ENCODE data around the gene P3H3.
A peak's percentile ranks its signal among the peaks of the same experiment; 100 is the strongest.
"Not testable (repeated sequence)": the region's sequence is repeated elsewhere in the genome, so short reads cannot be mapped to it uniquely, and the experiment has no call there.

The P3H3 gene

DNA sequence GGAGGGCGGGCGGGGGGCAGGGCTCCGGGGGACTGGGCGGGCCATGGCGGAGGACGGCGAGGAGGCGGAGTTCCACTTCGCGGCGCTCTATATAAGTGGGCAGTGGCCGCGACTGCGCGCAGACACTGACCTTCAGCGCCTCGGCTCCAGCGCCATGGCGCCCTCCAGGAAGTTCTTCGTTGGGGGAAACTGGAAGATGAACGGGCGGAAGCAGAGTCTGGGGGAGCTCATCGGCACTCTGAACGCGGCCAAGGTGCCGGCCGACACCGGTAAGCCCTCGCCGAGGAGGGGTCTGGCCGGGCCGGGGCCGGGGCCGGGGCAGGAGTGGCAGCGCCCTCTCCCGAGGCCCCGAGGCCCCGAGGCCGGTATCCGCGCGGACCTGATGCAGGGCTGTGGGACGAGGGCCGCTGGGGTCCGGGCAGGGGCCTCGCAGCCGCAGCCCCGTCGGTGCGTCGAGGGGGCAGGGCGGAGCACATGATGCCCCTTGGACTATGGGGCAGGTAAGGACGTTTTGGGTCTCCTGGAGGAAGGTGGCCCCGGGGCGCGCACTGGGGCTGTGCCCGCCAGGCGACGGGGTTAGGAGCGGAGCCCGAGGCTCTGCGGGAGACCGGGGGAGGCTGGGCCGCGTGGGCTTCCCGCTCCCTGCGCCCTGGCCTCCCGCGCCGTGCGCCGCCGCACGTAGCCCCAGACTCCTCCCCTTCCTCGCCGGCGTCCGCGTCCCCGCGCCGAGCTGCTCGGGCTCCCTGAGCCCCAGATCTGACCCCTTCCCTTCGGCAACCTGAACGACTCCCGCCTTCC, 39.4 kb downstream of the P3H3 start, which contains the start of gene TPI1:
TSS of gene TPI1 (plus strand) at position 119 of the 798 bp plus-strand sequence. CDS start at position 155, 36 bp downstream.
- peak; percentile 84 for DNase-seq

DNA sequence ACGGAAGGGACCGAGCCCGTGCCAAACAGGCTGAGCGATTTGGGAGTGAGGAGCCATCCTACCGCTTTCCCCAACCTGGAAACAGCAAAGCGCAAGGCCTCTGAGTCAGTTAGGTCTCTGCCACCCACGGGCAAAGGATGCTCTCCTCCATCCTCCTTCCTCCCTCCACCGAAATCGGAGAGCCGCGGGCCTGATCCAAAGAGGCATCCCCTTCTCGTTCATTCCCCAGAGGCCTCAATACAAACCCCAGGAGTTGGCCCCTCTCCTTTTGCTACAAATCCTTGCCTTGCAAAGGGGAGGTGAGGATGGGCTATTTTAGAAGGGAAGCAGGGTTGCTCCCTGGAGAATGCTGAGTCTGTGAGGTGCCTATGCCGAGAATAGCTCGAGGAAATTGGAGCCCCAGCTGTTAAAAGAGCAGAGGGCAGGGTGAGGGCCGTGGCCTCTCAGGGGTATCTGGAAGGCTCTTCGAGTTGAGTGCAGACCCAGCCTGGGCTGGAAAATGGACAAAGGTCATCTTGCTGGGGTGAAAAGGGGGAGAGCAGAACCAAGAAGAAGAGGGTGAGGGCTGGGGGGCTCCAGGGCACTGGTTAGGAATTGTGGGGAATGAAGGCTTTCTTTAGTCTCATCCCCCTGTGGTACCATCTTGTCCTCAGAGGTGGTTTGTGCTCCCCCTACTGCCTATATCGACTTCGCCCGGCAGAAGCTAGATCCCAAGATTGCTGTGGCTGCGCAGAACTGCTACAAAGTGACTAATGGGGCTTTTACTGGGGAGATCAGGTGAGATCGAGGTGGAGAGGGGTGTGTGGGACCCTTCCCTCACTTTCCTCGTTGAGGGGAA, 40.2 kb downstream of the P3H3 start:
- peak; percentile 25 for DNase-seq

- DNase-seq, result peak; percentile 91
Measured at GRCh38 chr12:6869049-6870021, 41.1 kb downstream of the P3H3 start.

GRCh38 chr12:6870304-6870703, 42.1 kb downstream of the P3H3 start:
- not testable (repeated sequence) for DNase-seq

GRCh38 chr12:6871052-6871957, 43.1 kb downstream of the P3H3 start:
- DNase-seq, result peak; percentile 65

- DNase-seq, result peak; percentile 90
Measured at GRCh38 chr12:6872073-6873048, 44.2 kb downstream of the P3H3 start.

DNA sequence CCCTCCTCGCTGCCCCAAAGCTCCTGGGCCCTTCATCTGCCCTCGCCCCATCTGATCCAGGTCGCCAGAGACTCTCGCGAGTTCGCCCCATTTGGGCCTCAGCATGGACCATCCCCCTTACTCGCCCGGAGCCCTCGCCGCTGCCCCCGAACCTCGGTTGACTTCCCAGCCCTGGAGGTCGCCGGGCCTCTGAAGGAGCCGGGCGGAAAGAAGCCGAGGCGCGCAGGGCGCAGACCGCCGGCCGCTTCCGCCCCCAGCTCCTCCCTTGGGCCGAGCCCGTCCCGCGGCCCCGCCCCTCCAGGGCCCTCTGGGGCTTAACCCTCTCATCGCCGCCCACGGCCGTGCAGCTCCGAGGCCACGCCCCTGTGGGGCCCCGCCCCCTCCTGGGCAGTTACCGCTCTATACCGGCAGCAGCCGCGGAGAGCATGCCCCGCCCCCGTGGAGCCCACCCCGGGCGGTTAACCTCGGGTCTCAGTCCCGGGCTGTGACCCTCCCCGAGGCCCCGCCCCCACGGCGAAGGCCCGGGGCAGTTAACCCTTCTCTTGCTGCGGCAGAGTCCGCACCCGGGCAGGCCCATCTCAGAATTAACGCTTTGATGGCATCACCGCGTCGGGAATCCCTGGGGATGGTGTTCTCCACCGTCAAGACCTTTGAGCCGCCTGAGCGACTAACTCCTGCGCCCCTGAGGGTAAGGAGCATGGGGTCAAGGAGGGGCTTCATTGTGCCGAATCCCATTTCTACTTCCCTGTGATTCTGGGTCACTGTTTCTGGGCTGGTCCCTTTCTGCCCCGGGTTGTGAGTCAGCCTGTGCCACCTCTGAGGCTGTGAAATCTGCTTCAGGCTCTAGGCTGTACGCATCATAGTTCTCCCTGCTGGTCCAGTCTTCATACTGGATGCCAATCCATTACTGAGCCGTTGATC, 45.1 kb downstream of the P3H3 start, which contains the start of gene SPSB2:
TSS of gene SPSB2 (minus strand) at position 210 of the 921 bp plus-strand sequence. CDS start 402 bp downstream, outside the sequence.
- DNase-seq, result peak; percentile 99

- DNase-seq, result not testable (repeated sequence)
Measured at GRCh38 chr12:6874015-6874368, 45.8 kb downstream of the P3H3 start.

DNA sequence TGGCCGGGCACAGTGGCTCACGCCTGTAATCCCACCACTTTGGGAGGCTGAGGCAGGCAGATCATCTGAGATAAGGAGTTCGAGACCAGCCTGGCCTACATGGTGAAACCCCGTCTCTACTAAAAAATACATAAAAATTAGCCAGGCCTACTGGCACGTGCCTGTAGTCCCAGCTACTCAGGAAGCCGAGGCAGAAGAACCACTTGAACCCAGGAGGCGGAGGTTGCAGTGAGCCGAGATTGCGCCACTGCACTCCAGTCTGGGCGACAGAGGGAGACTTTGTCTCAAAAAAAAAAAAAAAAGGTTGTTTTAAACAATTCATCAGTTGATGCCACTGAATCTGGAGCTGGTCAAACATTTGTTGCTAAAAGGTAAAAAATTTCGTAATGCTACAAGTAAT, 51.6 kb downstream of the P3H3 start:
- not testable (repeated sequence) for DNase-seq

GRCh38 chr12:6883252-6883651, 55.0 kb downstream of the P3H3 start:
- DNase-seq, result no peak

DNA sequence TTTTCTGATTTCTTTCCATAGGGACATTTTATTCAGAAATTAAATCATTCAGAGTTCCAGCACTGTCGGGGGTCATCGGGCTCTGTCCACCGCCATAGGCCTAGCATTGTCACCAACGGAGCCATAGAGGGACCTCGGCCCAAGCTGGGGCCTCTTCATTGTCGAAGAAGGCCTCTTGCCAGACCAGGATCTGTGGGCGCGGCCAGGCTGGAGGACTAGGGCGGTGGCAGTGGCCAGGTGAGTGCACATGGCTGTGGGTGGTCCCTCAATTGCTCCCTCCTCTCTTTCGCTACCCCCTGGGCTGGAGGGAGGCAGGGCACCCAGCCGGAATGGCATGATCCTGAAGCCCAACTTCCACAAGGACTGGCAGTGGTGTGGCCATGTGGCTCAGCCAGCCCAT, 55.5 kb downstream of the P3H3 start:
- no peak for DNase-seq

GRCh38 chr12:6884539-6884938, 56.3 kb downstream of the P3H3 start:
- DNase-seq, result no peak

GRCh38 chr12:6886206-6886999, 58.2 kb downstream of the P3H3 start:
- not testable (repeated sequence) for DNase-seq

- no peak for DNase-seq
Measured at GRCh38 chr12:6887460-6887859, 59.3 kb downstream of the P3H3 start.

DNA sequence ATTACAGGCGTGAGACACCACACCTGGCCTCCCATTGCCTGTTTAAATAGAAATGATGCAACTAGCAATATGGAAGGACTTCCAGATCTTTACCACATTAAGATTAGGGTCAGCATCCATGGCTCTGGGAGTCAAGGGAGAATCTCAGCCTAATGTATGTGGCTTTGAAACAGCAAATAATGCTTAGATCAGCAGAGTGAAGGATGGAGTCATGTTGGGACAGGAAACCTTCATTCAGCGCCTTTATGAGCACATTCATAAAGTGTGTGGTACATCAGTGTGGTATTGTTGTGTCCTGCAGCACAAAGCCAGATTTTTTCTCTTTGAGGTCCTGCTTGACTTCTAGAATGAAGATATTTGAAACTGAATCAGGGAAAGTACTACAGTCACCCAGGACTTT, 60.2 kb downstream of the P3H3 start:
- DNase-seq, result no peak

DNA sequence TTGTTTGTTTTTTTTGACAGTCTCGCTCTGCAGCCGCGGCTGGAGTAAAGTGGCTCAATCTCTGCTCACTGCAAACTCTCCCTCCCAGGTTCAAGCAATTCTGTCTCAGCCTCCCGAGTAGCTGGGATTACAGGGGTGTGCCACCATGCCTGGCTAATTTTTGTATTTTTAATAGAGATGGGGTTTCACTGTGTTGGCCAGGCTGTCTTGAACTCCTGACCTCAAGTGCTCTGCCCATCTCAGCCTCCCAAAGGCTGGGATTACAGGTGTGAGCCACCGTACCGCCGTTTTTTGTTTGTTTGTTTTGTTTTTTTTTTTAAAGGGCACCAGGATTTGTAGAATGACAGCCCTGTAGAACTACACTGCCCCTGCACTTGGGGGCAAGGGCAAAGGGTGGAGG, 60.6 kb downstream of the P3H3 start:
- DNase-seq, result not testable (repeated sequence)
